Vagina (tissue), 2 donors: Measurements from ENCODE around the gene EWSR1.

Experiments used
- CTCF ChIP-seq, 3 experiments: fragments of 450-650 bp in 2 of 3; fragments of 200-600 bp in 1 of 3; sonication (generic) in 1 of 3; IDR thresholded peaks; one replicate each; pipeline ENCODE4 v1.5.1; 2017 to 2019; ENCODE audit warnings: antibody characterized with exemption in 3 of 3, mild to moderate bottlenecking in 2 of 3, moderate library complexity in 2 of 3
- POLR2A ChIP-seq, 2 donors: fragments of 450-650 bp; IDR thresholded peaks; one replicate each; pipeline ENCODE4 v1.6.1; 2017; ENCODE audit warnings: antibody characterized with exemption in 2 of 2, mild to moderate bottlenecking in 2 of 2, moderate library complexity in 2 of 2
- POLR2AphosphoS5 ChIP-seq, 2 donors: sonication (generic); formaldehyde crosslinking; IDR thresholded peaks; one replicate each; pipeline ENCODE4 v1.9.0; 2017; ENCODE audit warnings: antibody characterized with exemption in 2 of 2, mild to moderate bottlenecking in 2 of 2, low read depth in 1 of 2; ENCODE audit not compliant: insufficient read depth in 1 of 2

DNA sequence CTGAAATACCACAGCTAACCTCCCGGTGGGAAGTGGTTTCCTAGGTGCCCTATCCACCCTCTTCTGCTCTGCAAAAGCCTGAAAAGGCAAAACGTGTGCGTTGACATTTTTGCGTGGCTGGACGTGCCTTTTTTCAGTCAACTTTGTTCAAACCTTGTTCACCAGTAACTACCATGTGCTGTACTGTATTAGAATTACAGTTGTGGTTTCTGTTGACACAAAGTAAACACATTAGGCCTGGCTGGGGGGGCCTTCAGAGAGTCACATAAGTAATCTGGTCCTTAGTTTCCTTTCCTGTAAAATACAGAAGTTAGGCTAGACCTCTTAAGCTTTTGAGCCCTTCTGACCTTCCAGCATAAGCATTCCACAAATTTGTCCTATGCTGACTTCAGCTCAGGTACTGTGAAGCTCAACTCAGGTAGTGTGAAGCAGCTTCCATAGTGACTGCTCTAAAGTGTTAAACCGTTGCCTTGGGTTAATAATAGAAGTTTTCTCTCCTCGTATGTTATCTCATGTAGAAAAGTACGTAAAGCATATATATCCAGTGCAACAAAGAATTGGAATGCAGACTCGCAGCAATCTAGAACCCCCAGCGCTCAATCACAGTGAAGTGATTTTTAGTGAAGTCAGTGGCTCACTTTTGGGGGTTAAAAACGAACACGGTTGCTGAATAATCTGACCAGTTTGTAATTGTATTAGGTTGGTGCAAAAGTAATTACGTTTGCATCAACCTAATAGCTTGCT, 1.8 kb downstream of the EWSR1 start:
- TF ChIP-seq CTCF (IDR thresholded peaks at IDR 0.05), result no peak
- no peak for TF ChIP-seq POLR2A (IDR thresholded peaks at IDR 0.05)
- TF ChIP-seq POLR2AphosphoS5 (IDR thresholded peaks at IDR 0.05; ENCODE audit: insufficient read depth in 1 of 2, low read depth in 1 of 2), result no peak
